ENCODE results near the gene OR10H4. TPM values are rescaled to one million over a fixed set of nuclear protein-coding genes. Genes with fewer than 3 reads are reported as not detected.
"Not testable (repeated sequence)": the region's sequence is repeated elsewhere in the genome, so short reads cannot be mapped to it uniquely, and the experiment has no call there.

Gene OR10H4, protein sequence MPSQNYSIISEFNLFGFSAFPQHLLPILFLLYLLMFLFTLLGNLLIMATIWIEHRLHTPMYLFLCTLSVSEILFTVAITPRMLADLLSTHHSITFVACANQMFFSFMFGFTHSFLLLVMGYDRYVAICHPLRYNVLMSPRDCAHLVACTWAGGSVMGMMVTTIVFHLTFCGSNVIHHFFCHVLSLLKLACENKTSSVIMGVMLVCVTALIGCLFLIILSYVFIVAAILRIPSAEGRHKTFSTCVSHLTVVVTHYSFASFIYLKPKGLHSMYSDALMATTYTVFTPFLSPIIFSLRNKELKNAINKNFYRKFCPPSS
- total RNA-seq (not detected), polyA plus RNA-seq (ENCODE audit: insufficient read depth in 1 of 8, insufficient read length in 8 of 8, low replicate concordance in 1 of 8) (not detected)
- long read RNA-seq, donor 1 = 0 reads
- long read RNA-seq, donor 2 = 0 reads
- long read RNA-seq, donor 3 = 0 reads
- long read RNA-seq, donor 4 = 0 reads
- long read RNA-seq, donor 5 = 0 reads
- long read RNA-seq, donor 6 = 0 reads
- long read RNA-seq, donor 7 = 0 reads
- long read RNA-seq, donor 8 = 0 reads
- long read RNA-seq, donor 9 = 0 reads
- long read RNA-seq, donor 10 = 0 reads
- long read RNA-seq, donor 11 = 0 reads

DNA sequence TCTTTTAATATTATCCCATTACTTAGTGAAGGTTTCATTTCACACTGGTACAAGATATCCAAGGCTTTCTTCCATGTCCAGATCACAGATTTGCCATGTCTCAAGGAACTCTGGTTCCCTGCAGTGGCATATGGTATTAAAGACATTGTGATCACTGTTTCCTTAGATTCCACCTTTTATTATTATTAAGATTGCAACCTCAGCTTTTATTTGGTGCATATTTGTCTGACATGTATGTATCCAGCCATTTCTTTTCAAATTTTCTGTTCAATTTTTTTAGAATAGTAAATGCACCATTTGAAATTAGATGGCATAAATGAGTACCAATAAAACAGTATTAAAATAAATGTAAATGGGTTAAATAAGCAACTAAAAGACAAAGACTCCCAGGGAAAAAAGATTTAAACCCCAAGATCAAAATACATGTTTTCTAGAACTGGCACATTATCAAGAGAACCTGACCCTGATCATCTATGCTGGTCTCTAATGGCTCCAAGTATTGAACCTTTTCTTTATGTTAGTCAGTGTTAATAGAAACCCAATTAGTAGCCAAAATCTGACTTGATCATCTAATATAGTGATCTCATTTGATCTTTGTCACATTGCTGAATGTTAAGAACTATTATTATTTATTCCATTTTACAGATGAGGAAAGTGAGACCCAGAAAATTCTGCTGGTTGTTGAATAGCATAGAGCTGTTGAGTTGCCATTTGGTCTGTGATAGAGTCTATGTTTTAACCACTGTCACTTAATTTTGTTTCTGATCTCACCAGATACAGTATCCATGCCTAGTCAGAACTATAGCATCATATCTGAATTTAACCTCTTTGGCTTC, at the start of gene OR10H4:
Gene OR10H4 (plus strand): TSS at position 786 of the 836 bp plus-strand sequence. CDS start 0 bp downstream, at position 786.
- Histone ChIP-seq H3K4me3 (ENCODE audit: low read length) (no peak within 1 kb of the TSS), H3K27ac (ENCODE audit: low read length) (no peak within 1 kb of the TSS), H3K9me3 (replicated peaks; ENCODE audit: control insufficient read depth, low read depth, low read length) (no peaks in the 10 kb centered on the region), H3K4me1 (ENCODE audit: control insufficient read depth, insufficient read depth, low read length) (no peaks in the 10 kb centered on the region), H3K36me3 (ENCODE audit: control insufficient read depth, insufficient read depth, low read length) (no peaks in the 10 kb centered on the region), H3K27me3 (ENCODE audit: control insufficient read depth, insufficient read depth, low read length) (no peaks in the 10 kb centered on the region)
- no peak for DNase-seq

GRCh38 chr19:15899561-15899960, 49.2 kb upstream of the OR10H4 start:
- not testable (repeated sequence) for H3K4me3 ChIP-seq (ENCODE audit: low read length); H3K36me3 ChIP-seq (ENCODE audit: control insufficient read depth, insufficient read depth, low read length); H3K4me1 ChIP-seq (ENCODE audit: control insufficient read depth, insufficient read depth, low read length); DNase-seq; H3K9me3 ChIP-seq (replicated peaks; ENCODE audit: control insufficient read depth, low read depth, low read length); H3K27ac ChIP-seq (ENCODE audit: low read length)
- 4% methylated on average over 28 of the region's 30 CpGs for WGBS (ENCODE audit: insufficient coverage)
- H3K27me3 ChIP-seq (ENCODE audit: control insufficient read depth, insufficient read depth, low read length) = peaks cover 17% of the 10 kb centered on the region

DNA sequence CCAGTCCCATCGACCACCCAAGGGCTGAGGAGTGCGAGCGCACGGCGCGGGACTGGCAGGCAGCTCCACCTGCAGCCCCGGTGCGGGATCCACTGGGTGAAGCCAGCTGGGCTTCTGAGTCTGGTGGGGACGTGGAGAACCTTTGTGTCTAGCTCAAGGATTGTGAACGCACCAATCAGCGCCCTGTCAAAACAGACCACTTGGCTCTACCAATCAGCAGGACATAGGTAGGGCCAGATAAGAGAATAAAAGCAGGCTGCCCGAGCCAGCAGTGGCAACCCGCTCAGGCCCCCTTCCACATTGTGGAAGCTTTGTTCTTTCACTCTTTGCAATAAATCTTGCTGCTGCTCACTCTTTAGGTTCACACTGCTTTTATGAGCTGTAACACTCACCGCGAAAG, 48.8 kb upstream of the OR10H4 start:
- peaks cover 17% of the 10 kb centered on the region for H3K27me3 ChIP-seq (ENCODE audit: control insufficient read depth, insufficient read depth, low read length)
- not testable (repeated sequence) for H3K4me1 ChIP-seq (ENCODE audit: control insufficient read depth, insufficient read depth, low read length); H3K9me3 ChIP-seq (replicated peaks; ENCODE audit: control insufficient read depth, low read depth, low read length); H3K4me3 ChIP-seq (ENCODE audit: low read length); DNase-seq; H3K36me3 ChIP-seq (ENCODE audit: control insufficient read depth, insufficient read depth, low read length); H3K27ac ChIP-seq (ENCODE audit: low read length)
- WGBS (ENCODE audit: insufficient coverage) = 17% methylated on average over 2 of the region's 15 CpGs

DNA sequence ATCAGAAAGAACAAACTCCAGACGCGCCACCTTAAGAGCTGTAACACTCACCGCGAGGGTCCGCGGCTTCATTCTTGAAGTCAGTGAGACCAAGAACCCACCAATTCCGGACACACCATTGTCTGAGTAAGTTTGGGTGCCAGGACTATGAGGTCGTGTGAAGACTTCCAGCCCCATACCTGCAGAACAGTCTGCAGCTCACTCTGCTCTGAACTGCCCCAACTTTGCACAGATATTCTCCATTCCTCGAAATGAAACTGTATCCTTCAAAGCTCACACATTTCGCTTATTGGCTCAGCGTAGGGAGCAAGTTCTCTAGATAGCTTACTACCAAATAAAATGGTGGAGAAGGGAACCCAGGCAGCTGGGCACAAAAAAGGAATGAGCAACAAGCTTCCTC, 48.3 kb upstream of the OR10H4 start:
- Histone ChIP-seq H3K4me3 (ENCODE audit: low read length) (no peak overlapping the region), H3K36me3 (ENCODE audit: control insufficient read depth, insufficient read depth, low read length) (no peaks in the 10 kb centered on the region), H3K27ac (ENCODE audit: low read length) (no peak overlapping the region), H3K27me3 (ENCODE audit: control insufficient read depth, insufficient read depth, low read length) (peaks cover 17% of the 10 kb centered on the region), H3K4me1 (ENCODE audit: control insufficient read depth, insufficient read depth, low read length) (no peaks in the 10 kb centered on the region), H3K9me3 (replicated peaks; ENCODE audit: control insufficient read depth, low read depth, low read length) (no peaks in the 10 kb centered on the region)
- no peak for DNase-seq
- 79% methylated on average over 2 of the region's 11 CpGs for WGBS (ENCODE audit: insufficient coverage)

DNA sequence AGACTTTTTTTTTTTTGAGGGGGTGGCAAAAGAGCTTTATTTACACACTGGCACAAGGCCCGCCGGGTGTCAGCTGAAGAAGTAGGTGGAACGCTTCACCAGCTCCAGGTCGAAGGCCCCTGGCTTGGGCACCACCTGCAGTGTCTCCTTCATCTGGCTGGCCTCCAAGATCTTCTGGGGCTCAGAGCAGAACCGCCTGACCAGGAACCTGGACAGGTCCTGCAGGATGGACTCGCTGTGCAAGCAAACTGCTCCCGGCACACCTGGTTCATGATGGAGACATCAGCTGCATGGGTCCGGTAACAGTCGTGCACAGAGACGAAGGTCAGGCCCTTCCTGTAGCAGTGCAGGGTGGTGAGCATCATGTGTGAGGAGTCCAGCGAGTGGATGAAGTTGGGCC, 46.6 kb upstream of the OR10H4 start:
- Histone ChIP-seq H3K27me3 (ENCODE audit: control insufficient read depth, insufficient read depth, low read length) (peaks cover 17% of the 10 kb centered on the region), H3K4me1 (ENCODE audit: control insufficient read depth, insufficient read depth, low read length) (no peaks in the 10 kb centered on the region), H3K36me3 (ENCODE audit: control insufficient read depth, insufficient read depth, low read length) (no peaks in the 10 kb centered on the region), H3K27ac (ENCODE audit: low read length) (no peak overlapping the region), H3K4me3 (ENCODE audit: low read length) (no peak overlapping the region), H3K9me3 (replicated peaks; ENCODE audit: control insufficient read depth, low read depth, low read length) (no peaks in the 10 kb centered on the region)
- DNase-seq = no peak
- 95% methylated on average over 11 of the region's 11 CpGs for whole genome bisulfite sequencing (ENCODE audit: insufficient coverage)

- 97% methylated on average over 20 of the region's 29 CpGs for WGBS (ENCODE audit: insufficient coverage)
- not testable (repeated sequence) for H3K9me3 ChIP-seq (replicated peaks; ENCODE audit: control insufficient read depth, low read depth, low read length); H3K36me3 ChIP-seq (ENCODE audit: control insufficient read depth, insufficient read depth, low read length); H3K27ac ChIP-seq (ENCODE audit: low read length); H3K4me1 ChIP-seq (ENCODE audit: control insufficient read depth, insufficient read depth, low read length); DNase-seq; H3K4me3 ChIP-seq (ENCODE audit: low read length)
- peaks cover 17% of the 10 kb centered on the region for H3K27me3 ChIP-seq (ENCODE audit: control insufficient read depth, insufficient read depth, low read length)
Measured at GRCh38 chr19:15902898-15903297, 45.9 kb upstream of the OR10H4 start.

GRCh38 chr19:15905026-15905425, 43.8 kb upstream of the OR10H4 start:
- no peaks in the 10 kb centered on the region for H3K36me3 ChIP-seq (ENCODE audit: control insufficient read depth, insufficient read depth, low read length)
- H3K9me3 ChIP-seq (replicated peaks; ENCODE audit: control insufficient read depth, low read depth, low read length) = no peaks in the 10 kb centered on the region
- no peak overlapping the region for H3K4me3 ChIP-seq (ENCODE audit: low read length)
- DNase-seq = no peak
- no peak overlapping the region for H3K27ac ChIP-seq (ENCODE audit: low read length)
- peaks cover 12% of the 10 kb centered on the region for H3K27me3 ChIP-seq (ENCODE audit: control insufficient read depth, insufficient read depth, low read length)
- H3K4me1 ChIP-seq (ENCODE audit: control insufficient read depth, insufficient read depth, low read length) = no peaks in the 10 kb centered on the region

- H3K27me3 ChIP-seq (ENCODE audit: control insufficient read depth, insufficient read depth, low read length) = peaks cover 27% of the 10 kb centered on the region
- H3K4me1 ChIP-seq (ENCODE audit: control insufficient read depth, insufficient read depth, low read length) = no peaks in the 10 kb centered on the region
- under 1% methylated on average over 38 of the region's 44 CpGs for WGBS (ENCODE audit: insufficient coverage)
- no peaks in the 10 kb centered on the region for H3K36me3 ChIP-seq (ENCODE audit: control insufficient read depth, insufficient read depth, low read length)
- no peak for DNase-seq
- H3K4me3 ChIP-seq (ENCODE audit: low read length) = no peak overlapping the region
- peaks cover 4% of the 10 kb centered on the region for H3K9me3 ChIP-seq (replicated peaks; ENCODE audit: control insufficient read depth, low read depth, low read length)
- H3K27ac ChIP-seq (ENCODE audit: low read length) = no peak overlapping the region
Measured at GRCh38 chr19:15911599-15912235, 37.1 kb upstream of the OR10H4 start.

GRCh38 chr19:15913384-15913783, 35.4 kb upstream of the OR10H4 start:
- H3K27me3 ChIP-seq (ENCODE audit: control insufficient read depth, insufficient read depth, low read length) = peaks cover 27% of the 10 kb centered on the region
- H3K9me3 ChIP-seq (replicated peaks; ENCODE audit: control insufficient read depth, low read depth, low read length) = peaks cover 4% of the 10 kb centered on the region
- no peak overlapping the region for H3K4me3 ChIP-seq (ENCODE audit: low read length)
- H3K4me1 ChIP-seq (ENCODE audit: control insufficient read depth, insufficient read depth, low read length) = no peaks in the 10 kb centered on the region
- no peaks in the 10 kb centered on the region for H3K36me3 ChIP-seq (ENCODE audit: control insufficient read depth, insufficient read depth, low read length)
- no peak for DNase-seq
- no peak overlapping the region for H3K27ac ChIP-seq (ENCODE audit: low read length)
- 65% methylated on average over 3 of the region's 6 CpGs for WGBS (ENCODE audit: insufficient coverage)

GRCh38 chr19:15913830-15914229, 35.0 kb upstream of the OR10H4 start:
- no peak overlapping the region for H3K27ac ChIP-seq (ENCODE audit: low read length)
- peaks cover 4% of the 10 kb centered on the region for H3K9me3 ChIP-seq (replicated peaks; ENCODE audit: control insufficient read depth, low read depth, low read length)
- WGBS (ENCODE audit: insufficient coverage) = 91% methylated on average over 7 of the region's 8 CpGs
- H3K4me1 ChIP-seq (ENCODE audit: control insufficient read depth, insufficient read depth, low read length) = no peaks in the 10 kb centered on the region
- H3K4me3 ChIP-seq (ENCODE audit: low read length) = no peak overlapping the region
- DNase-seq = no peak
- peaks cover 27% of the 10 kb centered on the region for H3K27me3 ChIP-seq (ENCODE audit: control insufficient read depth, insufficient read depth, low read length)
- no peaks in the 10 kb centered on the region for H3K36me3 ChIP-seq (ENCODE audit: control insufficient read depth, insufficient read depth, low read length)
